GM12864 (cell line): ENCODE data around the gene FRMD4B.

ENCODE experiments used
- DNase-seq: peaks from one replicate; pipeline ENCODE4 v3.0.0-alpha.2; 2011; ENCODE audit warnings: low read depth
- H3K4me3 ChIP-seq: 2 replicates; pipeline ENCODE4 v1.5.1; 2011; ENCODE audit warnings: mild to moderate bottlenecking, low read depth, low read length, control low read depth
- CTCF ChIP-seq: IDR thresholded peaks from 2 replicates; pipeline ENCODE4 v1.5.1; 2011; ENCODE audit warnings: low read depth, mild to moderate bottlenecking, moderate library complexity, low read length, control low read depth, inconsistent platforms; ENCODE audit errors: missing control alignments

The FRMD4B gene

GRCh38 chr3:69189487-69189886 is 196.4 kb downstream of the FRMD4B start:
- no peak overlapping the region for H3K4me3 ChIP-seq
- DNase-seq, result no peak
- TF ChIP-seq CTCF, result no peak

GRCh38 chr3:69186575-69187093 is 199.3 kb downstream of the FRMD4B start:
- DNase-seq, result no peak
- H3K4me3 ChIP-seq, result no peak overlapping the region
- TF ChIP-seq CTCF, result no peak

GRCh38 chr3:69182588-69183316 is 203.1 kb downstream of the FRMD4B start:
- no peak for DNase-seq
- no peak for TF ChIP-seq CTCF
- no peak overlapping the region for H3K4me3 ChIP-seq

GRCh38 chr3:69181592-69182211 is 204.2 kb downstream of the FRMD4B start:
- H3K4me3 ChIP-seq, result no peak overlapping the region
- DNase-seq, result no peak
- no peak for TF ChIP-seq CTCF

GRCh38 chr3:69180869-69181591 is 204.9 kb downstream of the FRMD4B start:
- H3K4me3 ChIP-seq, result no peak overlapping the region
- no peak for TF ChIP-seq CTCF
- no peak for DNase-seq

- H3K4me3 ChIP-seq, result no peak overlapping the region
- no peak for TF ChIP-seq CTCF
- DNase-seq, result no peak
Measured at GRCh38 chr3:69179740-69180372, 206.0 kb downstream of the FRMD4B start.
